B cell (primary cell): ENCODE data around the gene ANKRD52. TPM values are rescaled to one million over a fixed set of nuclear protein-coding genes. Genes with fewer than 3 reads are reported as not detected.

Experiments used
- ATAC-seq: fragments of 200-7000 bp; cut with Tn5 transposase; one replicate; pipeline ENCODE4 v1.10.0; 2021; ENCODE audit warnings: low read depth, mild to moderate bottlenecking, moderate number of reproducible peaks, moderate library complexity
- CTCF ChIA-PET: fragments of 350-600 bp; sonication (Branson Sonifier 250); formaldehyde crosslinking; loops from one replicate; lab custom pipeline; 2021; ENCODE audit warnings: antibody characterized with exemption, inconsistent platforms; lab: Charles Lee
- POLR2A ChIA-PET: fragments of 350-600 bp; sonication (Branson Sonifier 250); formaldehyde crosslinking; loops from one replicate; lab custom pipeline; 2021; ENCODE audit warnings: antibody characterized with exemption; lab: Charles Lee
- DNase-seq: peaks from one replicate; pipeline ENCODE4 v3.0.0; 2013
- H2AFZ ChIP-seq: 2 replicates; pipeline ENCODE4 v1.6.1; 2012; ENCODE audit warnings: mild to moderate bottlenecking, low read depth, low read length; ENCODE audit not compliant: insufficient read depth, poor library complexity, severe bottlenecking
- H3K27ac ChIP-seq, 2 donors: 1 replicate in 1 of 2; 2 replicates in 1 of 2; pipeline ENCODE4 v1.5.1; 2012 to 2013; ENCODE audit warnings: low read length in 2 of 2, mild to moderate bottlenecking in 2 of 2, moderate library complexity in 1 of 2
- H3K27me3 ChIP-seq, 4 experiments: fragments of 200-600 bp in 1 of 4; sonication (generic) in 1 of 4; replicated peaks in 1 of 4; 1 replicate in 2 of 4; 2 replicates in 2 of 4; pipeline versions ENCODE4 v1.6.1 to v1.7.0; 2013 to 2016; ENCODE audit warnings: low read length in 3 of 4, mild to moderate bottlenecking in 2 of 4, mixed read lengths in 1 of 4, moderate library complexity in 1 of 4; ENCODE audit not compliant: insufficient read depth in 4 of 4, control insufficient read depth in 3 of 4; ENCODE audit errors: control extremely low read depth in 1 of 4
- H3K36me3 ChIP-seq, 2 experiments: replicated peaks in 1 of 2; 1 replicate in 1 of 2; 2 replicates in 1 of 2; pipeline versions ENCODE4 v1.6.1 to v1.7.1; 2013; ENCODE audit warnings: low read length in 1 of 2; ENCODE audit not compliant: insufficient read depth in 2 of 2, control insufficient read depth in 1 of 2; ENCODE audit errors: control extremely low read depth in 1 of 2, extremely low read depth in 1 of 2
- H3K4me1 ChIP-seq, 2 donors: fragments of 200-600 bp in 1 of 2; sonication (generic) in 1 of 2; 1 replicate in 1 of 2; 2 replicates in 1 of 2; pipeline versions ENCODE4 v1.5.1 to v1.6.1; 2013 to 2017; ENCODE audit warnings: low read length in 2 of 2; ENCODE audit not compliant: control insufficient read depth in 2 of 2, insufficient read depth in 2 of 2
- H3K4me2 ChIP-seq: replicated peaks from 2 replicates; pipeline ENCODE3; 2012; ENCODE audit warnings: mild to moderate bottlenecking, low read depth, low read length; ENCODE audit not compliant: poor library complexity, severe bottlenecking
- H3K4me3 ChIP-seq, 5 experiments: fragments of 200-600 bp in 1 of 5; sonication (generic) in 1 of 5; 1 replicate in 3 of 5; 2 replicates in 2 of 5; pipeline versions ENCODE4 v1.5.1 to v1.7.0; 2011 to 2016; ENCODE audit warnings: low read length in 4 of 5, mild to moderate bottlenecking in 4 of 5, low read depth in 2 of 5, control low read depth in 1 of 5, moderate library complexity in 1 of 5; ENCODE audit not compliant: insufficient read depth in 1 of 5; ENCODE audit errors: control extremely low read depth in 1 of 5, extremely low read depth in 1 of 5
- H3K79me2 ChIP-seq: fragments of 200-600 bp; sonication (generic); one replicate; pipeline ENCODE4 v1.6.0; 2016; ENCODE audit warnings: low read length; ENCODE audit not compliant: control insufficient read depth, insufficient read depth
- H3K9ac ChIP-seq: fragments of 200-600 bp; sonication (generic); 2 replicates; pipeline ENCODE4 v1.6.1; 2017; ENCODE audit warnings: mild to moderate bottlenecking, low read length, moderate library complexity
- H3K9me3 ChIP-seq, 3 donors: one replicate each; pipeline versions ENCODE4 v1.6.1 to v1.7.1; 2013; ENCODE audit warnings: low read length in 2 of 3; ENCODE audit not compliant: control insufficient read depth in 2 of 3, insufficient read depth in 1 of 3; ENCODE audit errors: control extremely low read depth in 1 of 3
- H4K20me1 ChIP-seq: 2 replicates; pipeline ENCODE4 v1.6.0; 2012; ENCODE audit warnings: mild to moderate bottlenecking, low read length; ENCODE audit not compliant: insufficient read depth, control insufficient read depth, poor library complexity, severe bottlenecking
- H3K27ac Mint-ChIP-seq: one replicate; pipeline ENCODE4 v1.8.0; 2021; ENCODE audit warnings: mixed read lengths
- H3K27me3 Mint-ChIP-seq: one replicate; pipeline ENCODE4 v1.8.0; 2021; ENCODE audit warnings: mixed read lengths
- H3K4me1 Mint-ChIP-seq: one replicate; pipeline ENCODE4 v1.8.0; 2021; ENCODE audit warnings: mixed read lengths
- H3K4me3 Mint-ChIP-seq: one replicate; pipeline ENCODE4 v1.8.0; 2021; ENCODE audit warnings: mixed read lengths
- H3K9me3 Mint-ChIP-seq: one replicate; pipeline ENCODE4 v1.8.0; 2022; ENCODE audit warnings: mixed read lengths; ENCODE audit not compliant: insufficient read depth
- EZH2 ChIP-seq: IDR thresholded peaks from 2 replicates; pipeline ENCODE4 v1.6.1; 2012; ENCODE audit warnings: borderline replicate concordance, low read depth, mild to moderate bottlenecking, moderate library complexity, low read length; ENCODE audit not compliant: insufficient read depth, poor library complexity, severe bottlenecking
- whole genome bisulfite sequencing: methylation state at CpG from one replicate; pipeline ENCODE4 v1.1.5; 2013; ENCODE audit warnings: missing lambda C conversion rate; ENCODE audit not compliant: insufficient coverage; 5-methylcytosine and 5-hydroxymethylcytosine counted together
- intact Hi-C: fragments of 100-400 bp; cut with micrococcal nuclease; formaldehyde crosslinking; loops from one replicate; pipeline ENCODE4 v1.10.0; 2022
- polyA plus RNA-seq: library from polyadenylated mRNA; depleted of rRNA; stranded (reverse); fragments of >200 nt; gene quantifications from 2 replicates; pipeline ENCODE4 v1.2.3, GENCODE V29; 2012
- total RNA-seq, 2 donors: library from RNA; stranded (reverse); fragments of 120-200 nt in 1 of 2; gene quantifications; 1 replicate in 1 of 2; 2 replicates in 1 of 2; pipeline versions ENCODE4 v1.2.3 to v1.2.4, GENCODE V29; 2013 to 2022
- TF ChIP-seq, protein P1 (sequence below): fragments of 200-600 bp; IDR thresholded peaks from one replicate; pipeline ENCODE4 v1.8.0; 2022; ENCODE audit warnings: antibody characterized with exemption, mild to moderate bottlenecking

ANKRD52 gene
- total and polyA plus RNA-seq, 2 donors (not counting 1 experiment from before 2014, with no cell fraction given) = 17.9 to 46.5 TPM

DNA sequence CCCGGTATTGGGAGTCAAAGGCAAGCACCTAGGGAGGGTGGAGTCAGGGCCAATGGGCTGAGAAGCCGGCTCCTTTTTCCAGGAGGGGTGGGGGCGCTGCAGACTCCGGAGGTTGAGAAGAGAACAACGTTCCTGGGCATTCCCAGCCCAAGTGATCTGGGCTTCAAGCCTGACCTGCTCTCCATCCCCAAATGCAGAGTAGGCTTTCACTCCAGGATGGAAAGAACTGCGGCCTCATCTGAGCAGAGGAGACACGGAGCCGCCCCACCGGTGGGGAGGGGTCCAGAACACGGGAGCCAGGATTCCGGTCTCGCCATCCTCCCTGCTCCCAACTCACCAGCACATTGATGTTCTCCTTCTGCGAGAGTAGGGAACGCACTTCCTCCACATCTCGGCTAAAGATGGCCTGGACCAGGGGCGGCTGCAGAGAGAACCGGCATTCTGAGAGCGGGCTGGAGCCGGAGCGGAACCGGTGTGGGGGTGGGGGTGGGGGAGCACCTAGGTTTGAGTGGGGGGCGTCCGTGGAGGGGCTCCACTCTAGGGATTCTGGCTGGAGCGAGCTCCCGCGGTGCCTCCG lies 605 bp downstream of the ANKRD52 start:
- Histone ChIP-seq H3K4me3 (peak overlapping the region; percentile 31 to 99 (median 73)), H3K9ac (peak overlapping the region; percentile 97), H3K79me2 (peaks cover 36% of the 10 kb centered on the region), H3K27ac (peak overlapping the region in 1 of 2 donors; percentile 81), H2AFZ (peak overlapping the region; percentile 100), H3K4me1 (peaks cover 16 to 21% of the 10 kb centered on the region in 2 donors), H3K9me3 (no peaks in the 10 kb centered on the region), H3K36me3 (peaks cover 2 to 37% of the 10 kb centered on the region in 2 experiments), H4K20me1 (peaks cover 21% of the 10 kb centered on the region), H3K4me2 (peak overlapping the region; percentile 98), H3K27me3 (no peaks in the 10 kb centered on the region)
- TF ChIP-seq, protein P1, sequence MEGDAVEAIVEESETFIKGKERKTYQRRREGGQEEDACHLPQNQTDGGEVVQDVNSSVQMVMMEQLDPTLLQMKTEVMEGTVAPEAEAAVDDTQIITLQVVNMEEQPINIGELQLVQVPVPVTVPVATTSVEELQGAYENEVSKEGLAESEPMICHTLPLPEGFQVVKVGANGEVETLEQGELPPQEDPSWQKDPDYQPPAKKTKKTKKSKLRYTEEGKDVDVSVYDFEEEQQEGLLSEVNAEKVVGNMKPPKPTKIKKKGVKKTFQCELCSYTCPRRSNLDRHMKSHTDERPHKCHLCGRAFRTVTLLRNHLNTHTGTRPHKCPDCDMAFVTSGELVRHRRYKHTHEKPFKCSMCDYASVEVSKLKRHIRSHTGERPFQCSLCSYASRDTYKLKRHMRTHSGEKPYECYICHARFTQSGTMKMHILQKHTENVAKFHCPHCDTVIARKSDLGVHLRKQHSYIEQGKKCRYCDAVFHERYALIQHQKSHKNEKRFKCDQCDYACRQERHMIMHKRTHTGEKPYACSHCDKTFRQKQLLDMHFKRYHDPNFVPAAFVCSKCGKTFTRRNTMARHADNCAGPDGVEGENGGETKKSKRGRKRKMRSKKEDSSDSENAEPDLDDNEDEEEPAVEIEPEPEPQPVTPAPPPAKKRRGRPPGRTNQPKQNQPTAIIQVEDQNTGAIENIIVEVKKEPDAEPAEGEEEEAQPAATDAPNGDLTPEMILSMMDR = no peak
- no peak for TF ChIP-seq EZH2
- H3K4me1 Mint-ChIP-seq = peaks cover 18% of the 10 kb centered on the region
- intact Hi-C loops = loop anchor here (1.0 to 5.0 kb wide), 8 partner anchors 10 to 207 kb away; partner anchors contain the start of genes CS, NABP2 and ZC3H10
- H3K27me3 Mint-ChIP-seq = no peaks in the 10 kb centered on the region
- ChIA-PET CTCF (interaction anchor here (0.6 to 5.8 kb wide), 29 partner anchors 9 to 283 kb away, joined by 3 to 40 read pairs (median 4); partner anchors contain the start of genes RNF41, SMARCC2, SPRYD4 and TIMELESS), POLR2A (interaction anchor here (1.0 to 2.3 kb wide), 6 partner anchors 9 to 379 kb away, joined by 3 to 12 read pairs (median 4); partner anchors contain the start of genes COQ10A, CS, RNF41 and ZC3H10)
- H3K27ac Mint-ChIP-seq = peak overlapping the region; percentile 78
- DNase-seq = no peak
- WGBS = 0% methylated on average over 22 of the region's 27 CpGs
- no peaks in the 10 kb centered on the region for H3K9me3 Mint-ChIP-seq
- H3K4me3 Mint-ChIP-seq = peak overlapping the region; percentile 83
- ATAC-seq = no peak

DNA sequence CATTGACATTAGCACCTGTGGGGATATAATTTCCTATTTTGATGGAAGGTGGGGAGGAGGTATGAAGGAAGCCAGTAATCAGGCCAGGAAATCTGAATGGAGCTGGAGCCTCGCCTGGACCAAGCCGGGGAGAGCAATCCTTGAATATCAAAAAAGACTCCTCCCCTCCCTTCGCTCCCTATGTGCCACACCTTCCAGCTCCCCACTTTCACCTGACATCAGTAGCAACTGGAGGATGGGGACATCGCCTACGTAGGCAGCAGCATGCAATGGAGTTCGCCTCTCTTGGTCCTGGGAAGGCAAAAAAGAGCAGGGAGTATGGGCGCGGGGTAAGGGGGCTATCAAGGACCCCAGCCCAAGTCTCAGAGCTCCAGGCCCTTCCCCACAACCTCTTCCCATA lies 1.1 kb downstream of the ANKRD52 start:
- CTCF ChIA-PET = interaction anchor here (0.6 to 5.8 kb wide), 10 partner anchors 30 to 282 kb away, joined by 3 to 40 read pairs (median 4); partner anchors contain the start of genes RNF41 and SMARCC2
- H3K9me3 Mint-ChIP-seq = no peaks in the 10 kb centered on the region
- no peak for DNase-seq
- peaks cover 21% of the 10 kb centered on the region for H4K20me1 ChIP-seq
- H3K27ac Mint-ChIP-seq = peak overlapping the region; percentile 32
- peaks cover 36% of the 10 kb centered on the region for H3K79me2 ChIP-seq
- H3K9ac ChIP-seq = peak overlapping the region; percentile 97
- peak overlapping the region; percentile 98 for H3K4me2 ChIP-seq
- H3K4me3 Mint-ChIP-seq = peak overlapping the region; percentile 83
- H3K27me3 Mint-ChIP-seq = no peaks in the 10 kb centered on the region
- peak overlapping the region in 4 of 5 experiments; percentile 59 to 99 (median 76) for H3K4me3 ChIP-seq
- H3K27me3 ChIP-seq = no peaks in the 10 kb centered on the region
- H3K9me3 ChIP-seq = no peaks in the 10 kb centered on the region
- no peak for ATAC-seq
- peaks cover 18% of the 10 kb centered on the region for H3K4me1 Mint-ChIP-seq
- TF ChIP-seq EZH2 = no peak
- TF ChIP-seq, protein P1 = no peak
- WGBS = 82% methylated on average over 4 of the region's 8 CpGs
- intact Hi-C loops = loop anchor here (5.0 kb wide), 1 partner anchor 50 kb away; no protein-coding TSS in a partner anchor
- H3K27ac ChIP-seq = peak overlapping the region in 1 of 2 donors; percentile 81
- H2AFZ ChIP-seq = no peak overlapping the region
- POLR2A ChIA-PET = interaction anchor here (0.6 kb wide), 1 partner anchor 316 kb away, joined by 7 read pairs; no protein-coding TSS in a partner anchor
- H3K4me1 ChIP-seq = peaks cover 16 to 21% of the 10 kb centered on the region in 2 donors
- peaks cover 2 to 42% of the 10 kb centered on the region in 2 experiments for H3K36me3 ChIP-seq
